ENCODE measurements around the gene TRAPPC12.

The TRAPPC12 gene

DNA sequence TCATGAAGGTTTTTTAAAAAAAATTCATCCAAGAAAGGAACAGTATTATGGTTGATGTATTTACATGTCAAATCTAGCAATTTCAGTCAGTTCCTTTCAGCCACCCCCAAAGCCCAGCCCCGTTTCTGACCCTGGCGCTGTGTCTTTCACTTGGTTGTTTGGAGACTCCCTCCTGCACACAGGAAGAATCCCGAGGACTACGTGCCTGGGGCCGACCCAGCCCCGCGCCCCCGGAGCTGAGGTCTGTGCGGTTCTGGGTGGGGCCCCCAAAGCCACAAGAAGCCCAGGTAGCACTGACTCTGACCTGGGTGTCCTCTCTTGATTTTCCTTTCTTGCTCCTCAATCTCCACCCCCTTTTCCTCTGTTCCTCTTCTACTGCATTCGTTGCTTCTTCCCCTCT lies 49.1 kb downstream of the TRAPPC12 start:
- no peaks in the 10 kb centered on the region for H3K27me3 Mint-ChIP-seq (ENCODE audit: low read depth)
- no peaks in the 10 kb centered on the region for H3K9me3 Mint-ChIP-seq
- no peak overlapping the region for H3K27ac Mint-ChIP-seq
- H3K36me3 Mint-ChIP-seq (ENCODE audit: low read depth) = peaks cover 33% of the 10 kb centered on the region
- no peak overlapping the region for H3K4me3 Mint-ChIP-seq
- peaks cover 4% of the 10 kb centered on the region for H3K4me1 Mint-ChIP-seq (ENCODE audit: low read depth)

DNA sequence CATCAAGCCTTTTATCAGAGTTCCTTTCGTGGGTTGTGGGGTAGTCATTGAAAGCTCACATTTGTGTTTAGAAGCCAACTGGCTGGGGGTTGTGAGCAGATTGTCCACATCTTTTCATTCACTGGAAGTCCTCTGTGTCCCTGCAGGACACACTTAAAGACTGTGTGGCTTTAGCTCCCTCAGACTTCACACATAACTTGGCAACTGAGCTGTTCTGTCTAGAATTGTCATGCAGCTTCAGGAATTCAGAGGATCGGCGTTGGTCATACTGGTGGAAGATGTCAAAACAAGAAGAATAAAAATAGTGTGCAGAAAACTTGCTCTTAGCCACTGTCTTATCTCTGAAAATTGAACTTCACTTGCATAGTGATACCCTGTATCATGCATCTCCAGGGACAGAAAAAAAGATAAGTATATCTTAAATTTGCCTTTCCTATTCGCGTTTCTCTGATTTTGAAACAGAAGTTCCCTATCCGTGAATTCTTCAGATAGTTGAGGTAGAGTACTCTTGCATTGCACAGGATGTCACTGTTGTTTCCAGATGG lies 49.6 kb downstream of the TRAPPC12 start:
- Mint-ChIP-seq H3K4me1 (ENCODE audit: low read depth) (peaks cover 2% of the 10 kb centered on the region), H3K4me3 (no peak overlapping the region), H3K27ac (no peak overlapping the region), H3K27me3 (ENCODE audit: low read depth) (no peaks in the 10 kb centered on the region), H3K36me3 (ENCODE audit: low read depth) (peaks cover 28% of the 10 kb centered on the region), H3K9me3 (no peaks in the 10 kb centered on the region)

DNA sequence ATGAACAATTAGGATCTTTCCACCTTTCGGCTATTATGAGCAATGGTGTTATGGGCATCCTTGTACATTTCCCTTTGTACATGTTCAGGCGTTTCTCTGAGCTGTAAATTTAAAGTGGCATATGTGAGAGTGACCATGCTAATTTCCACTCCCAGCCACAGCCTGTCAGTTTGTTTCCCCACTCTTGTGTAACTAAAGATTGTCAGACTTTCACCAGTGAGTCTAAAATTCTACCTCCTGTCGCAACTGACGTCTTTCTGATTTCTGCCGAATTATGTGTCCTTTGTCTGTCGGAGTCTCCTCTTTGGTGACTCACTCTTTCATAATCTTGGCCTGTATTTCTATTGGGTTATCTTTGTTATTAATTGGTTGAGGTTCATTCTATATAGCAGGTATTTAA lies 50.7 kb downstream of the TRAPPC12 start:
- Mint-ChIP-seq H3K9me3 (no peaks in the 10 kb centered on the region), H3K4me1 (ENCODE audit: low read depth) (peaks cover 2% of the 10 kb centered on the region), H3K36me3 (ENCODE audit: low read depth) (peaks cover 20% of the 10 kb centered on the region), H3K27ac (no peak overlapping the region), H3K4me3 (no peak overlapping the region), H3K27me3 (ENCODE audit: low read depth) (no peaks in the 10 kb centered on the region)

- Mint-ChIP-seq H3K9me3 (no peaks in the 10 kb centered on the region), H3K4me1 (ENCODE audit: low read depth) (peaks cover 2% of the 10 kb centered on the region), H3K27me3 (ENCODE audit: low read depth) (no peaks in the 10 kb centered on the region), H3K27ac (no peak overlapping the region), H3K4me3 (no peak overlapping the region), H3K36me3 (ENCODE audit: low read depth) (peaks cover 16% of the 10 kb centered on the region)
These were observed 51.4 kb downstream of the TRAPPC12 start for GRCh38 chr2:3430740-3431490.

GRCh38 chr2:3432067-3432466 lies 52.6 kb downstream of the TRAPPC12 start:
- H3K9me3 Mint-ChIP-seq = no peaks in the 10 kb centered on the region
- H3K4me3 Mint-ChIP-seq = no peak overlapping the region
- no peak overlapping the region for H3K27ac Mint-ChIP-seq
- H3K4me1 Mint-ChIP-seq (ENCODE audit: low read depth) = peaks cover 2% of the 10 kb centered on the region
- no peaks in the 10 kb centered on the region for H3K27me3 Mint-ChIP-seq (ENCODE audit: low read depth)
- H3K36me3 Mint-ChIP-seq (ENCODE audit: low read depth) = peaks cover 15% of the 10 kb centered on the region

- Mint-ChIP-seq H3K9me3 (no peaks in the 10 kb centered on the region), H3K27ac (no peak overlapping the region), H3K36me3 (ENCODE audit: low read depth) (peaks cover 11% of the 10 kb centered on the region), H3K27me3 (ENCODE audit: low read depth) (no peaks in the 10 kb centered on the region), H3K4me1 (ENCODE audit: low read depth) (peaks cover 2% of the 10 kb centered on the region), H3K4me3 (no peak overlapping the region)
These were observed 53.3 kb downstream of the TRAPPC12 start for GRCh38 chr2:3432693-3433338.

DNA sequence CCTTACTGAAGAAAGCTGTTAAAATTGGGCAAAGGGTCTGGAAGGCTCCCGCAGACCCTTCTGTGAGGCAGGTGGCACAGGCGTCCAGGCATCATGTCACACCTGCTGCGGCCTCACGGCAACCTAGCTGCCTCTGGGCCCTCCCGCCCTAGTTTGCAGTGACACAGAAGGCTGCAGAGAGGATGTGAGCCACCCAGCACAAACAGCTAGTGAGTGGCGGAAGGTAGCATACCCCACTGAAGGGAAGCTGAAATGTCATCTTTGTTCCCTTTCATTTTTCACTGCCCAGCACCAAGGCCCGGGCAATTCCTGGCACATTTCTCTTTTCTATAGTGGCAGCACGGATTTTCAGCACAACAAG lies 53.8 kb downstream of the TRAPPC12 start:
- H3K36me3 Mint-ChIP-seq (ENCODE audit: low read depth) = peaks cover 11% of the 10 kb centered on the region
- no peaks in the 10 kb centered on the region for H3K9me3 Mint-ChIP-seq
- H3K27ac Mint-ChIP-seq = no peak overlapping the region
- H3K27me3 Mint-ChIP-seq (ENCODE audit: low read depth) = no peaks in the 10 kb centered on the region
- H3K4me1 Mint-ChIP-seq (ENCODE audit: low read depth) = peaks cover 2% of the 10 kb centered on the region
- no peak overlapping the region for H3K4me3 Mint-ChIP-seq

- Mint-ChIP-seq H3K4me3 (no peak overlapping the region), H3K27me3 (ENCODE audit: low read depth) (no peaks in the 10 kb centered on the region), H3K9me3 (no peaks in the 10 kb centered on the region), H3K27ac (no peak overlapping the region), H3K4me1 (ENCODE audit: low read depth) (no peaks in the 10 kb centered on the region), H3K36me3 (ENCODE audit: low read depth) (peaks cover 11% of the 10 kb centered on the region)
These were observed 54.4 kb downstream of the TRAPPC12 start for GRCh38 chr2:3433776-3434400.

GRCh38 chr2:3434654-3435053 lies 55.2 kb downstream of the TRAPPC12 start:
- H3K9me3 Mint-ChIP-seq = no peaks in the 10 kb centered on the region
- H3K27me3 Mint-ChIP-seq (ENCODE audit: low read depth) = no peaks in the 10 kb centered on the region
- no peaks in the 10 kb centered on the region for H3K4me1 Mint-ChIP-seq (ENCODE audit: low read depth)
- H3K36me3 Mint-ChIP-seq (ENCODE audit: low read depth) = peaks cover 11% of the 10 kb centered on the region
- H3K27ac Mint-ChIP-seq = no peak overlapping the region
- no peak overlapping the region for H3K4me3 Mint-ChIP-seq

DNA sequence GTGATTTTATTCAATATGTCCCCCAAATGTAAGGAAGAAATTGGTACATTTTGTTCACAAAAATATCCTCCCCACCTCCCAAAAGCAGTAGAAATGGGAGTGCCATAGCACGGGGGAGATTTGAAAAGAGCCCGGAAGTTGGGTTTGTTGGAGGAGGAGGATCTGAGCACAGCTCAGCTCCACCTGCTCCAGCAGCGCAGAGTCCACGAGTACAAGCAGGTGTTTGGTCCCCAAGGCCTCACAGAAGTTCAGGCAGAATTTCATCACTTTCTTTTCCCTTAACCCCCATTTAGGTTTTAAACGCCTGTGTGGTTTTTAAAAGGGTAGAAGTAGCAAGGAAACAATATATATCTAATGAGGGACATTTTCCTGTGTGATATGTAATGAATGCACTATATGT lies 56.0 kb downstream of the TRAPPC12 start:
- Mint-ChIP-seq H3K9me3 (no peaks in the 10 kb centered on the region), H3K4me1 (ENCODE audit: low read depth) (no peaks in the 10 kb centered on the region), H3K27ac (no peak overlapping the region), H3K4me3 (no peak overlapping the region), H3K36me3 (ENCODE audit: low read depth) (peaks cover 8% of the 10 kb centered on the region), H3K27me3 (ENCODE audit: low read depth) (no peaks in the 10 kb centered on the region)

- no peak overlapping the region for H3K27ac Mint-ChIP-seq
- H3K9me3 Mint-ChIP-seq = no peaks in the 10 kb centered on the region
- H3K36me3 Mint-ChIP-seq (ENCODE audit: low read depth) = no peaks in the 10 kb centered on the region
- no peak overlapping the region for H3K4me3 Mint-ChIP-seq
- H3K27me3 Mint-ChIP-seq (ENCODE audit: low read depth) = no peaks in the 10 kb centered on the region
- peaks cover 3% of the 10 kb centered on the region for H3K4me1 Mint-ChIP-seq (ENCODE audit: low read depth)
These were observed 61.0 kb downstream of the TRAPPC12 start for GRCh38 chr2:3440477-3440876.

GRCh38 chr2:3441465-3441864 lies 62.0 kb downstream of the TRAPPC12 start:
- H3K36me3 Mint-ChIP-seq (ENCODE audit: low read depth) = peaks cover 2% of the 10 kb centered on the region
- H3K9me3 Mint-ChIP-seq = no peaks in the 10 kb centered on the region
- H3K4me3 Mint-ChIP-seq = no peak overlapping the region
- peaks cover 3% of the 10 kb centered on the region for H3K4me1 Mint-ChIP-seq (ENCODE audit: low read depth)
- H3K27me3 Mint-ChIP-seq (ENCODE audit: low read depth) = no peaks in the 10 kb centered on the region
- no peak overlapping the region for H3K27ac Mint-ChIP-seq

DNA sequence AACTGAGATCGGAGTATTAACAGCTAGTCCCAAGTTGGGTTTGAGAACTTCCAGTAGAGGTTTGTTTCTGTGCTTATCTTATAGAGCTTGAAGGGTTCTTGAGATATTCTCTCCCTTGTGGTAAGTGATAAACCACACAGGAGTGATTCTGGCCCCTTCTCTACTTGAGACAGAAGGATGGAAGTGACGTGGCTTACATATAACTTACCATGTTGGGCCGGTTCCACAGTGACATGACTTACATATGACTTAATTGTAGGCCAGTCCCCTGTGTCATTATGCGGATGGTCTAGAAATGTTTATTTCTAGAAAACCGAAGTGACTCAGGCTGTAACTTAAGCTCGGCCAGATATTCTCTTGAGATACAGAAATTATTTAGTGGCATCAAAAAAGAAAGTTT lies 62.7 kb downstream of the TRAPPC12 start:
- Mint-ChIP-seq H3K27me3 (ENCODE audit: low read depth) (no peaks in the 10 kb centered on the region), H3K4me1 (ENCODE audit: low read depth) (peaks cover 3% of the 10 kb centered on the region), H3K36me3 (ENCODE audit: low read depth) (peaks cover 2% of the 10 kb centered on the region), H3K9me3 (no peaks in the 10 kb centered on the region), H3K4me3 (no peak overlapping the region), H3K27ac (no peak overlapping the region)

GRCh38 chr2:3443083-3443482 lies 63.6 kb downstream of the TRAPPC12 start:
- Mint-ChIP-seq H3K27me3 (ENCODE audit: low read depth) (no peaks in the 10 kb centered on the region), H3K9me3 (no peaks in the 10 kb centered on the region), H3K4me1 (ENCODE audit: low read depth) (peaks cover 3% of the 10 kb centered on the region), H3K36me3 (ENCODE audit: low read depth) (peaks cover 2% of the 10 kb centered on the region), H3K4me3 (no peak overlapping the region), H3K27ac (no peak overlapping the region)
